LNCaP clone FGC (cell line): ENCODE measurements around the gene ZBTB8A.
"Not testable (repeated sequence)": the region's sequence is repeated elsewhere in the genome, so short reads cannot be mapped to it uniquely, and the experiment has no call there.

Experiments used
- DNase-seq: peaks from one replicate; pipeline ENCODE4 v3.0.0-alpha.2; 2011; ENCODE audit warnings: low read depth
- H3K4me3 ChIP-seq: 2 replicates; pipeline ENCODE4 v1.5.1; 2011; ENCODE audit warnings: mild to moderate bottlenecking, low read depth, low read length, control low read depth
- TF ChIP-seq, protein P1 (sequence below): IDR thresholded peaks from 2 replicates; pipeline ENCODE4 v1.5.1; 2012; ENCODE audit warnings: mild to moderate bottlenecking; ENCODE audit not compliant: control insufficient read depth, insufficient read depth; ENCODE audit errors: extremely low read depth

ZBTB8A gene

GRCh38 chr1:32626176-32626575, 86.9 kb downstream of the ZBTB8A start:
- TF ChIP-seq, protein P1, sequence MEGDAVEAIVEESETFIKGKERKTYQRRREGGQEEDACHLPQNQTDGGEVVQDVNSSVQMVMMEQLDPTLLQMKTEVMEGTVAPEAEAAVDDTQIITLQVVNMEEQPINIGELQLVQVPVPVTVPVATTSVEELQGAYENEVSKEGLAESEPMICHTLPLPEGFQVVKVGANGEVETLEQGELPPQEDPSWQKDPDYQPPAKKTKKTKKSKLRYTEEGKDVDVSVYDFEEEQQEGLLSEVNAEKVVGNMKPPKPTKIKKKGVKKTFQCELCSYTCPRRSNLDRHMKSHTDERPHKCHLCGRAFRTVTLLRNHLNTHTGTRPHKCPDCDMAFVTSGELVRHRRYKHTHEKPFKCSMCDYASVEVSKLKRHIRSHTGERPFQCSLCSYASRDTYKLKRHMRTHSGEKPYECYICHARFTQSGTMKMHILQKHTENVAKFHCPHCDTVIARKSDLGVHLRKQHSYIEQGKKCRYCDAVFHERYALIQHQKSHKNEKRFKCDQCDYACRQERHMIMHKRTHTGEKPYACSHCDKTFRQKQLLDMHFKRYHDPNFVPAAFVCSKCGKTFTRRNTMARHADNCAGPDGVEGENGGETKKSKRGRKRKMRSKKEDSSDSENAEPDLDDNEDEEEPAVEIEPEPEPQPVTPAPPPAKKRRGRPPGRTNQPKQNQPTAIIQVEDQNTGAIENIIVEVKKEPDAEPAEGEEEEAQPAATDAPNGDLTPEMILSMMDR: no peak
- DNase-seq: peak; percentile 21
- no peak overlapping the region for H3K4me3 ChIP-seq

GRCh38 chr1:32627596-32628162, 88.5 kb downstream of the ZBTB8A start:
- no peak for DNase-seq
- TF ChIP-seq, protein P1: no peak
- no peak overlapping the region for H3K4me3 ChIP-seq

- DNase-seq, H3K4me3 ChIP-seq: not testable (repeated sequence)
Measured at GRCh38 chr1:32630173-32630572, 90.9 kb downstream of the ZBTB8A start.

DNA sequence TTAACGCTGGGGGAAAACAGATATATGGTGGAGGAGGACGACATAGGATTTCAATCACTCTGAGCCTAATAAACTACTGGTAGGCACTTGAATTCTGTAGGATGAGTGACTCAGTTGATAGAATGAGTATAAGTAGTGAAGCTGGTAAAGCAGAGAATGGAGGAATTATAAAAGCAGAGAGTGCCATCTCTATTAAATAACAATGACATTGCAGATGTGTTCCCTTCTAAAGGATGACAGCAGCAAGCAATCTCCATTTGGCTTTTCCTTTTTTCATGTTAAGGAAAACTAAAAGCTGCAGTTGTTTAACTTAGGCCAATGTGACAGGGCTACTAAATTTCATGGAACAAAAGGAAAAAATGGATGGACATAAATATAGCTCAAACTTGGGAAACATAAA, 93.6 kb downstream of the ZBTB8A start:
- TF ChIP-seq, protein P1: no peak
- no peak for DNase-seq
- no peak overlapping the region for H3K4me3 ChIP-seq

- no peak overlapping the region for H3K4me3 ChIP-seq
- TF ChIP-seq, protein P1: no peak
- DNase-seq: no peak
Measured at GRCh38 chr1:32635508-32636277, 96.5 kb downstream of the ZBTB8A start.

DNA sequence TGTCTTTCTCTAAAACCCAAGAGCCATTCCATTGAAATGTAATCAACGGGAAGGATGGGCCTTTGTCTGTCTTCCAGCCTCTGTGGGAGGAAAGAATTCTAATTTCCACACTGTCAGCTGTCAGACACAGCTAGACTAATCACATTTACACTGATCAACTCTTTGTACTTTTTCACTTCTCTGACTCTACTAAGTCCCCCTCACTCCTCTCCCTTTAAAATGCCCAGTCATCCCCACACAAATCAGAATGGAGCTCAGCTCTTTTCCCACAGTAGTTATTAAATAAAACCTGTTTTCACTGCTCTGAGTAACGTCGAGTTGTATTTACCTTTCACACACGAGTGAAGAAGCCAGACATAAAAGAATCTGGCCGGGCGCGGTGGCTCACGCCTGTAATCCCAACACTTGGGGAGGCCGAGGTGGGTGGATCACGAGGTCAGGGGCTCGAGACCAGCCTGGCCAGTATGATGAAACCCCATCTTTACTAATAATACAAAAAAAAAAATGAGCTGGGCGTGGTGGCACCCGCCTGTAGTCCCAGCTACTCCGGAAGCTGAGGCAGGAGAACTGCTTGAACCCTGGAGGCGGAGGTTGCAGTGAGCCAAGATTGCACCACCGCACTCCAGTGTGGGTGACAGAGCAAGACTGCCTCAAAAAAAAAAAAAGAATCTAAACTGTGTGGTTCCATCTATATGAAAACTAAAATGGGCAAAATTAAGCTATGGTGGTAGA, 97.9 kb downstream of the ZBTB8A start:
- TF ChIP-seq, protein P1: no peak
- H3K4me3 ChIP-seq: no peak overlapping the region
- no peak for DNase-seq

GRCh38 chr1:32639489-32640075, 100.4 kb downstream of the ZBTB8A start:
- DNase-seq: no peak

DNA sequence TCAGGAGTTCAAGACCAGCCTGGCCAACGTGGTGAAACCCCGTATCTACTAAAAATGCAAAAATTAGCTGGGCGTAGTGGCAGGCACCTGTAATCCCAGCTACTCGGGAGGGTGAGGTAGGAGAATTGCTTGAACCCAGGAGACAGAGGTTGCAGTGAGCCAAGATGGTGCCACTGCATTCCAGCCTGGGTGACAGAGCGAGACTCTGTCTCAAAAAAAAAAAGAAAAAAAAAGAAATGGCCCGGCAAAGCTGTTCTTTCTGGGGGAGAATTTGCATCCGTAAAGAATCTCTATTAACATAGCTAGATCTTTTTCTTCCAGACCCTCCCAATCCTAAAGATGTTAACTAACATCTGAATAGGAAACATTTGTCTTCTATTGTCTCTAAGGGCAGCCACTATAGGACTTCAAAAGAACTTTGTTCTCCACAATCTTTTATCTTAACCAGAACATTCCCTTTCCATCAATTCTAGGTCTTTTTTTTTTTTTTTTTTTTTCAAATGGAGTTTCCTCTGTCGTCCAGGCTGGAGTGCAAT, 103.1 kb downstream of the ZBTB8A start:
- not testable (repeated sequence) for H3K4me3 ChIP-seq, DNase-seq

More at GRCh38 chr1:32639489-32640075, 100.4 kb downstream of the ZBTB8A start:
- TF ChIP-seq, protein P1: no peak
- H3K4me3 ChIP-seq: no peak overlapping the region
